K562 (cell line): Measurements from ENCODE around the gene TENM3. TPM values are rescaled to one million over a fixed set of nuclear protein-coding genes. Genes with fewer than 3 reads are reported as not detected.

Source experiments
- ATAC-seq: fragments of 200-7000 bp; cut with Tn5 transposase; 3 replicates; pipeline ENCODE4 v1.9.1; 2020; ENCODE audit warnings: moderate library complexity
- BruUV-seq: library from RNA; stranded (reverse); fragments of 400-500 nt; replicated peaks from 2 replicates; lab custom pipeline; 2021; lab: Mats Ljungman, UMichigan
- CTCF ChIA-PET: fragments of 300-600 bp; formaldehyde crosslinking; extraction: SDS; loops from one replicate; lab custom pipeline; 2021; ENCODE audit warnings: low intra/inter-chr PET ratio; lab: Yijun Ruan, JAX
- POLR2A ChIA-PET: fragments of 300-600, 350-650 bp; sonication (Branson Sonifier 250); formaldehyde crosslinking; extraction: SDS; loops from one replicate; lab custom pipeline; 2021; ENCODE audit warnings: antibody characterized with exemption, inconsistent platforms; lab: Yijun Ruan, JAX
- DNase-seq, 4 experiments: peaks; one replicate each; pipeline versions ENCODE4 v3.0.0 to v3.0.0-alpha.2; 2011 to 2018; ENCODE audit warnings: low spot score in 3 of 4, mixed read lengths in 3 of 4; ENCODE audit errors: extremely low read depth in 1 of 4
- FAIRE-seq: peaks from 2 replicates; lab custom pipeline; 2011; peaks lifted over from hg19 to GRCh38; lab: Jason Lieb, UNC
- H2AFZ ChIP-seq: 2 replicates; pipeline ENCODE4 v1.6.0; 2011; ENCODE audit warnings: low read depth, low read length, control low read depth, inconsistent platforms
- H3K27ac ChIP-seq: fragments of 200-600 bp; 3 replicates; pipeline ENCODE4 v1.8.0; 2011; ENCODE audit warnings: low read depth, mild to moderate bottlenecking, control low read depth, inconsistent platforms, low read length, moderate library complexity, mixed read lengths; ENCODE audit errors: extremely low read depth
- H3K27me3 ChIP-seq, 2 experiments: fragments of 300-600 bp in 1 of 2; 2 replicates in 1 of 2; 3 replicates in 1 of 2; pipeline versions ENCODE4 v1.6.0 to v1.8.0; 2011; ENCODE audit warnings: inconsistent platforms in 2 of 2, low read length in 2 of 2, mild to moderate bottlenecking in 1 of 2, mixed read lengths in 1 of 2, moderate library complexity in 1 of 2; ENCODE audit not compliant: control insufficient read depth in 2 of 2, insufficient read depth in 2 of 2
- H3K36me3 ChIP-seq: fragments of 300-600 bp; 3 replicates; pipeline ENCODE4 v1.8.0; 2011; ENCODE audit warnings: mild to moderate bottlenecking, low read length, inconsistent platforms; ENCODE audit not compliant: control insufficient read depth, insufficient read depth
- H3K4me1 ChIP-seq, 2 experiments: fragments of 200-600 bp in 1 of 2; replicated peaks in 1 of 2; 2 replicates in 1 of 2; 3 replicates in 1 of 2; pipeline versions ENCODE4 v1.5.1 to v1.8.0; 2011; ENCODE audit warnings: inconsistent platforms in 2 of 2, low read length in 2 of 2, mild to moderate bottlenecking in 1 of 2, mixed read lengths in 1 of 2, moderate library complexity in 1 of 2; ENCODE audit not compliant: control insufficient read depth in 2 of 2, insufficient read depth in 2 of 2
- H3K4me2 ChIP-seq: 2 replicates; pipeline ENCODE4 v1.6.1; 2011; ENCODE audit warnings: low read length, control low read depth, inconsistent platforms, mixed read lengths; ENCODE audit not compliant: insufficient read depth
- H3K4me3 ChIP-seq: fragments of 200-600 bp; sonication (generic), shearing (Covaris generic); 2 replicates; pipeline ENCODE4 v1.5.1; 2016; ENCODE audit warnings: control low read depth, inconsistent platforms
- H3K79me2 ChIP-seq: fragments of 200-600 bp; 3 replicates; pipeline ENCODE4 v1.8.0; 2011; ENCODE audit warnings: low read length, inconsistent platforms; ENCODE audit not compliant: control insufficient read depth, insufficient read depth
- H3K9ac ChIP-seq, 2 experiments: 2 replicates each; pipeline versions ENCODE4 v1.6.0 to v1.6.1; 2011; ENCODE audit warnings: low read depth in 2 of 2, low read length in 2 of 2, control low read depth in 1 of 2, inconsistent platforms in 1 of 2, mild to moderate bottlenecking in 1 of 2, mixed read lengths in 1 of 2; ENCODE audit not compliant: insufficient read depth in 1 of 2
- H3K9me1 ChIP-seq: one replicate; pipeline ENCODE4 v1.6.0; 2011; ENCODE audit warnings: inconsistent platforms, mild to moderate bottlenecking, low read length, moderate library complexity; ENCODE audit not compliant: control insufficient read depth, insufficient read depth
- H3K9me3 ChIP-seq: replicated peaks from 2 replicates; pipeline ENCODE4 v1.5.1; 2011; ENCODE audit warnings: low read depth, low read length, inconsistent platforms; ENCODE audit not compliant: control insufficient read depth, insufficient read depth
- H4K20me1 ChIP-seq: replicated peaks from 2 replicates; pipeline ENCODE4 v1.6.1; 2011; ENCODE audit warnings: low read length, inconsistent platforms, mixed read lengths; ENCODE audit not compliant: control insufficient read depth, insufficient read depth
- BRD9 ChIP-seq: fragments of 450-650 bp; IDR thresholded peaks from 2 replicates; pipeline ENCODE4 v1.6.1; 2018; ENCODE audit warnings: low read depth; ENCODE audit not compliant: partially characterized antibody
- ELF1 ChIP-seq: fragments of 200-800 bp; sonication (Bioruptor generic); IDR thresholded peaks from 2 replicates; pipeline ENCODE4 v1.6.1; 2016; ENCODE audit warnings: missing genetic modification characterization, missing compliant biosample characterization
- MCM3 ChIP-seq: fragments of 450-650 bp; IDR thresholded peaks from 2 replicates; pipeline ENCODE4 v1.6.1; 2016
- MITF ChIP-seq: IDR thresholded peaks from 2 replicates; pipeline ENCODE4 v1.6.1; 2014; ENCODE audit warnings: antibody characterized with exemption
- NFE2 ChIP-seq: IDR thresholded peaks from 2 replicates; pipeline ENCODE4 v1.6.1; 2014; ENCODE audit warnings: antibody characterized with exemption, low read depth
- NFRKB ChIP-seq: fragments of 450-650 bp; IDR thresholded peaks from 2 replicates; pipeline ENCODE4 v1.6.1; 2016; ENCODE audit warnings: low read depth
- NR0B1 ChIP-seq: fragments of 450-650 bp; IDR thresholded peaks from one replicate; pipeline ENCODE4 v1.6.1; 2018; ENCODE audit warnings: mild to moderate bottlenecking, moderate library complexity; ENCODE audit not compliant: partially characterized antibody
- RFX5 ChIP-seq: IDR thresholded peaks from 2 replicates; pipeline ENCODE4 v1.6.1; 2011; ENCODE audit warnings: low read depth, mild to moderate bottlenecking, improper control_type of control experiment, low read length
- U2AF2 ChIP-seq: fragments of 200-400 bp; formaldehyde crosslinking; optimal IDR thresholded peaks from 2 replicates; pipeline ENCODE3; 2017; ENCODE audit warnings: low read depth, mild to moderate bottlenecking, low read length
- ZBTB40 ChIP-seq, 2 experiments: fragments of 450-650 bp in 1 of 2; sonication (generic) in 1 of 2; formaldehyde crosslinking in 1 of 2; IDR thresholded peaks; 2 replicates each; pipeline versions ENCODE4 v1.7.1 to v1.9.0; 2016 to 2022; ENCODE audit warnings: inconsistent platforms in 1 of 2, mild to moderate bottlenecking in 1 of 2, missing genetic modification reagents in 1 of 2
- ZNF253 ChIP-seq: fragments of 250-450 bp; sonication (Bioruptor Pico); conservative IDR thresholded peaks from 2 replicates; pipeline ENCODE4 v1.6.1; 2021; ENCODE audit warnings: mild to moderate bottlenecking
- WGBS: fragments of 100-300 bp; shearing (Covaris generic); methylation state at CpG from one replicate; pipeline ENCODE4 v1.1.6; 2016; ENCODE audit warnings: low coverage, mixed read lengths; ENCODE audit not compliant: insufficient coverage; ENCODE audit errors: missing lambda C conversion rate; 5-methylcytosine and 5-hydroxymethylcytosine counted together
- in situ Hi-C: fragments of 300-500 bp; cut with MboI; formaldehyde crosslinking; loops from 4 replicates; pipeline ENCODE4 v1.15.0; 2018; ENCODE audit warnings: inconsistent platforms, mixed read lengths
- intact Hi-C: fragments of 100-400 bp; cut with micrococcal nuclease; formaldehyde crosslinking; loops from 2 replicates; pipeline ENCODE4 v1.14.2; 2022
- polyA plus RNA-seq, 8 experiments: library from polyadenylated mRNA; depleted of rRNA in 4 of 8; stranded (reverse) in 5 of 8; unstranded in 3 of 8; fragments of >200 nt; fragmentation: Nextera tagmentation in 2 of 8; fragmentation: Illumina TruSeq in 1 of 8; extraction: Ambion mirVana in 2 of 8; extraction: Trizol in 1 of 8; gene quantifications; 2 replicates each; pipeline versions ENCODE4 v1.2.1 to v1.2.3, GENCODE V29; 2011 to 2014; ENCODE audit warnings: inconsistent platforms in 1 of 8, missing spikeins in 1 of 8
- total RNA-seq, 7 experiments: library from RNA; depleted of rRNA in 6 of 7; stranded (reverse); fragments of >200 nt in 6 of 7; fragmentation: Illumina TruSeq in 2 of 7; extraction: Trizol in 2 of 7; gene quantifications; 2 replicates each; pipeline versions ENCODE4 v1.2.1 to v1.2.3, GENCODE V29; 2011 to 2021; ENCODE audit warnings: low replicate concordance in 1 of 7

TENM3 gene
- total and polyA plus RNA-seq, 9 of the 15 experiments (the other 6 are each of a cell fraction or from before 2014, with no cell fraction given) = 0.01 to 0.02 TPM; not detected in 7

GRCh38 chr4:182255441-182256190, 12.4 kb downstream of the TENM3 start:
- H3K4me1 ChIP-seq = no peaks in the 10 kb centered on the region
- no peak overlapping the region for H3K9ac ChIP-seq
- no peaks in the 10 kb centered on the region for H3K27me3 ChIP-seq
- in situ Hi-C loops (no loop called here), intact Hi-C loops (no loop called here)
- ChIA-PET POLR2A (no interaction called here), CTCF (no interaction called here)
- H3K79me2 ChIP-seq = no peaks in the 10 kb centered on the region
- ATAC-seq = no peak
- H4K20me1 ChIP-seq = no peaks in the 10 kb centered on the region
- no peak for DNase-seq
- no peaks in the 10 kb centered on the region for H3K36me3 ChIP-seq
- H2AFZ ChIP-seq = no peak overlapping the region
- H3K4me3 ChIP-seq = no peak overlapping the region
- H3K27ac ChIP-seq = no peak overlapping the region
- H3K4me2 ChIP-seq = no peak overlapping the region
- no peaks in the 10 kb centered on the region for H3K9me3 ChIP-seq
- no peaks in the 10 kb centered on the region for H3K9me1 ChIP-seq
- no TSS peak for BruUV-seq
- FAIRE-seq = no peak
- 0% methylated on average over 8 of the region's 8 CpGs for WGBS
- TF ChIP-seq U2AF2 = no peak
- TF ChIP-seq NFE2 = no peak
- TF ChIP-seq MITF = no peak
- TF ChIP-seq MCM3 = no peak
- TF ChIP-seq BRD9 = no peak
- TF ChIP-seq RFX5 = no peak
- no peak for TF ChIP-seq NR0B1
- TF ChIP-seq ELF1 = no peak
- TF ChIP-seq ZBTB40 (IDR thresholded peaks at IDR 0.05) = no peak
- no peak for TF ChIP-seq ZBTB40 (CRISPR knock-in tag; IDR thresholded peaks at IDR 0.05)
- TF ChIP-seq NFRKB = no peak
- no peak for TF ChIP-seq ZNF253
